ENCODE data around the gene OGFR.

OGFR gene

GRCh38 chr20:62826646-62827310 lies 22.1 kb downstream of the OGFR start:
- DNase-seq (ENCODE audit: low read depth), result no peak

GRCh38 chr20:62827311-62828038 lies 22.8 kb downstream of the OGFR start:
- no peak for DNase-seq (ENCODE audit: low read depth)

- DNase-seq (ENCODE audit: low read depth), result no peak
Observed at GRCh38 chr20:62828051-62828450, 23.4 kb downstream of the OGFR start.

- DNase-seq (ENCODE audit: low read depth), result no peak
Observed at GRCh38 chr20:62828511-62829230, 24.0 kb downstream of the OGFR start.

GRCh38 chr20:62829231-62830230 lies 24.9 kb downstream of the OGFR start:
- no peak for DNase-seq (ENCODE audit: low read depth)

GRCh38 chr20:62830251-62830650 lies 25.6 kb downstream of the OGFR start:
- no peak for DNase-seq (ENCODE audit: low read depth)

GRCh38 chr20:62830821-62831220 lies 26.2 kb downstream of the OGFR start:
- DNase-seq (ENCODE audit: low read depth), result no peak

- DNase-seq (ENCODE audit: low read depth), result no peak
Observed at GRCh38 chr20:62831361-62831788, 26.7 kb downstream of the OGFR start.

GRCh38 chr20:62831854-62832211 lies 27.2 kb downstream of the OGFR start:
- DNase-seq (ENCODE audit: low read depth), result no peak

GRCh38 chr20:62832212-62832922 lies 27.7 kb downstream of the OGFR start:
- no peak for DNase-seq (ENCODE audit: low read depth)

- no peak for DNase-seq (ENCODE audit: low read depth)
Observed at GRCh38 chr20:62832951-62833391, 28.3 kb downstream of the OGFR start.

- no peak for DNase-seq (ENCODE audit: low read depth)
Observed at GRCh38 chr20:62834967-62835730, 30.5 kb downstream of the OGFR start.

GRCh38 chr20:62835931-62836861 lies 31.6 kb downstream of the OGFR start:
- no peak for DNase-seq (ENCODE audit: low read depth)

GRCh38 chr20:62836967-62837490 lies 32.4 kb downstream of the OGFR start:
- DNase-seq (ENCODE audit: low read depth), result no peak

- no peak for DNase-seq (ENCODE audit: low read depth)
Observed at GRCh38 chr20:62837790-62838127, 33.1 kb downstream of the OGFR start.

- no peak for DNase-seq (ENCODE audit: low read depth)
Observed at GRCh38 chr20:62838128-62838891, 33.7 kb downstream of the OGFR start.

GRCh38 chr20:62839261-62839660 lies 34.6 kb downstream of the OGFR start:
- no peak for DNase-seq (ENCODE audit: low read depth)

- no peak for DNase-seq (ENCODE audit: low read depth)
Observed at GRCh38 chr20:62839816-62840215, 35.2 kb downstream of the OGFR start.
